NT2/D1 (cell line): Measurements from ENCODE around the gene GPRC5C.
"Not testable (repeated sequence)": the region's sequence is repeated elsewhere in the genome, so short reads cannot be mapped to it uniquely, and the experiment has no call there.

Experiments
- DNase-seq: peaks from one replicate; pipeline ENCODE4 v3.0.0-alpha.2; 2011; ENCODE audit warnings: low read depth, low spot score
- H3K27me3 ChIP-seq: 2 replicates; pipeline ENCODE4 v1.6.0; 2011; ENCODE audit warnings: mild to moderate bottlenecking; ENCODE audit not compliant: insufficient read length, insufficient read depth
- H3K36me3 ChIP-seq: 2 replicates; pipeline ENCODE4 v1.6.1; 2011; ENCODE audit warnings: mild to moderate bottlenecking, low read length, mixed read lengths; ENCODE audit not compliant: insufficient read depth, insufficient read length
- H3K4me1 ChIP-seq: 2 replicates; pipeline ENCODE4 v1.5.1; 2011; ENCODE audit not compliant: insufficient read depth, insufficient read length
- H3K4me3 ChIP-seq: 2 replicates; pipeline ENCODE4 v1.5.1; 2011; ENCODE audit warnings: low read depth; ENCODE audit not compliant: insufficient read length
- H3K9ac ChIP-seq: 2 replicates; pipeline ENCODE4 v1.6.0; 2011; ENCODE audit warnings: low read depth; ENCODE audit not compliant: insufficient read length
- H3K9me3 ChIP-seq: 2 replicates; pipeline ENCODE4 v1.5.1; 2011; ENCODE audit warnings: mild to moderate bottlenecking, low read length; ENCODE audit not compliant: insufficient read depth
- SUZ12 ChIP-seq: IDR thresholded peaks from 2 replicates; pipeline ENCODE4 v1.6.1; 2011; ENCODE audit not compliant: insufficient read length, insufficient read depth; ENCODE audit errors: extremely low read depth
- YY1 ChIP-seq: IDR thresholded peaks from 2 replicates; pipeline ENCODE4 v1.6.1; 2011; ENCODE audit not compliant: insufficient read length, insufficient read depth
- ZNF274 ChIP-seq: IDR thresholded peaks from 2 replicates; pipeline ENCODE4 v1.6.1; 2011; ENCODE audit warnings: mild to moderate bottlenecking, low read depth, low read length

Gene GPRC5C

DNA sequence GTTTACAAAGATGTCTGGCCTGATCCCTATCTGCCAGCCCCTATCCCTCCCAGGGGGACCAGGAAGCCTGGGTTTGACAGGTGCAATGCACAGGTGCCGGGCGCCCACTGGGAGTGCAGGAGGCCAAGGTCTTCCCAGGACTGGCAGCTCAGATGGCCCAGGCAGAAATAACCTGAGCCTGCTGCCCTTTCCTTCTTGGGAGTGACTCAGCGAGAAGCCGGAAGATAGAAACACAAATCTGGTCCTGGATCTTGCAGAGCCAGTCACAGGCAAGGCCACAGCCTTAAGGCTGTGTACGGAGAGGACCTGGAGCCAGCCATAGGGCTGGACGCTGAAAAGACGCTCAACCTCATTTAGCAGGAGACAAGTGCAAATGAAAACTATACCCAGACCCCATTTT is 36.9 kb upstream of the GPRC5C start:
- no peak for TF ChIP-seq YY1
- Histone ChIP-seq H3K9me3 (no peaks in the 10 kb centered on the region), H3K36me3 (no peaks in the 10 kb centered on the region), H3K4me1 (peaks cover 7% of the 10 kb centered on the region), H3K27me3 (no peaks in the 10 kb centered on the region), H3K9ac (no peak overlapping the region), H3K4me3 (no peak overlapping the region)
- DNase-seq, result no peak

- H3K9ac ChIP-seq, result no peak overlapping the region
- no peaks in the 10 kb centered on the region for H3K9me3 ChIP-seq
- DNase-seq, result no peak
- H3K36me3 ChIP-seq, result no peaks in the 10 kb centered on the region
- H3K4me1 ChIP-seq, result peaks cover 7% of the 10 kb centered on the region
- no peak overlapping the region for H3K4me3 ChIP-seq
- H3K27me3 ChIP-seq, result no peaks in the 10 kb centered on the region
- no peak for TF ChIP-seq YY1
- no peak for TF ChIP-seq ZNF274
- TF ChIP-seq SUZ12, result no peak
Measured at GRCh38 chr17:74396567-74396966, 35.3 kb upstream of the GPRC5C start.

DNA sequence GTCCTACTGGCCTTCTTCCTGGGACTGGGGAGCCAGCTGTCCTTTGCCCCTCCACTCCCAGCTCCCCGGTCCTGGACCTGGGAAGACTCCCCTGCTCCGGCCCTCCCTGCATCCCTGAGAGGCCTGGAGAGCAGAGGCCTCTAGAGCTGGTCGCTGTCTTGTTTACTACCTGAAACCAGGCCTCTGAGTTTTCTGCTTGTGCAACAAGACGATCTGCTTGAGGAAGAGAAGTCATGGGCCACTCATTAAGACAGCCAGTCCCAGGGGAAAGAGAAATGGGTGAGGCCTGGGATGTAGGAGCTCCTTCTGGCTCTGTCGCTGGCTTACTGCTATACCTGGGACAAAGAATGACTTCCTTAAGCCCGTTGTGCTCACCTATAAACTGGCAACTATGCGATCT is 29.8 kb upstream of the GPRC5C start:
- Histone ChIP-seq H3K9ac (no peak overlapping the region), H3K4me1 (peaks cover 13% of the 10 kb centered on the region), H3K9me3 (no peaks in the 10 kb centered on the region), H3K4me3 (no peak overlapping the region), H3K27me3 (no peaks in the 10 kb centered on the region), H3K36me3 (no peaks in the 10 kb centered on the region)
- TF ChIP-seq SUZ12 (no peak), YY1 (no peak), ZNF274 (no peak)
- DNase-seq, result no peak

DNA sequence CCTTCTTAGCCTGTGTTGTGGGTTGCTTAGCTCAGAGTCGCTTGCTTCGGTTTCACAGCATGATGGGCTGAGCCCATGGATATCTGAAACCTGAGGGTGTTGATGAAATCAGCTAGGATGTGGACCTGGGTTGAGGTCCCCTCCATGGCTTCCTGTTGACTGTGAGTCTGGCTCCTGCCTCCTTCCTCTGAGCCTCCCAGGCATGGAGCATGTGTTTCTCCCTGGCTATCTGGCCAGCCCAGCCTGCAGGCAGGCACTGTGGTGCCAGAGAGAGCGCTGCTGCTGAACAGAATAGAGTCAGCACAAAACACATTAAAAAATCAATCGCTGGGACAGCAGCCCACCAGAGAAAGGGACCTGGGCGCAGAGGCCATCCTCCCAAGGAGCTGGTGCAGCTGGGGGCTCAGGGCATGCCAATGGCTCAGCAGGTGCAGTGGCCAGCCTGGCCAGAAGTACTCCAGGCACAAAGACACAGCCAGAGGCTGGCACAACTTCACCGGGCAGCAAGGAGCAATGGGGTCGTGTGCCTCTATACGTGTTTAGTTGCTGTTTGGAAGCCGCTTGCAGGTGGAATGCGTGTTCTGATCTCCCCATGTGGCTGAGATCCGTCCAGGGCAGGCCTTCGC is 28.3 kb upstream of the GPRC5C start:
- no peak for TF ChIP-seq YY1
- TF ChIP-seq SUZ12, result no peak
- no peak for TF ChIP-seq ZNF274
- peak overlapping the region; percentile 7 for H3K9ac ChIP-seq
- DNase-seq, result no peak
- no peaks in the 10 kb centered on the region for H3K36me3 ChIP-seq
- H3K9me3 ChIP-seq, result no peaks in the 10 kb centered on the region
- no peak overlapping the region for H3K4me3 ChIP-seq
- H3K4me1 ChIP-seq, result peaks cover 13% of the 10 kb centered on the region
- H3K27me3 ChIP-seq, result no peaks in the 10 kb centered on the region

DNA sequence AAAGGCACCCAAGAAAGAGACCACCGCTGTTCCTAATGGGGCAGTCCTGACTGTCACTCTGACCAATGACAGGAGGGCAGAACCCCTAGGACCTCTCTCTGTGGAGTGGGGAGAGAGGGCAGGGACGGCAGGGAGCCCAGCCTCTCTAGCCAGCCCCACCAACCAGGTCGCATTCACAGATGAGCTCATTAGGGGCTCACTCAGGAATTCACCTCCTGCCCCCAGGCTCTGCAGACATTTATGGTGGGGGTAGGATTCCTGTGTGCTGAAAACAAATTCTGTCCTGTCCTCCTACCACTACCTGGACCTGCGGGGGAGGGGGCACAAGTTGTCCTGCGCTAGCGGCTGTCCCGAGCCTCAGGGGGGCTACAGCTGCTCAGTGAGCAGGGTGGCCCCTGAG is 27.7 kb upstream of the GPRC5C start:
- H3K4me1 ChIP-seq, result peaks cover 13% of the 10 kb centered on the region
- peak; percentile 47 for DNase-seq
- H3K4me3 ChIP-seq, result peak overlapping the region; percentile 16
- no peaks in the 10 kb centered on the region for H3K9me3 ChIP-seq
- H3K9ac ChIP-seq, result peak overlapping the region; percentile 71
- H3K36me3 ChIP-seq, result no peaks in the 10 kb centered on the region
- TF ChIP-seq ZNF274 (no peak), SUZ12 (no peak), YY1 (no peak)
- no peaks in the 10 kb centered on the region for H3K27me3 ChIP-seq

DNA sequence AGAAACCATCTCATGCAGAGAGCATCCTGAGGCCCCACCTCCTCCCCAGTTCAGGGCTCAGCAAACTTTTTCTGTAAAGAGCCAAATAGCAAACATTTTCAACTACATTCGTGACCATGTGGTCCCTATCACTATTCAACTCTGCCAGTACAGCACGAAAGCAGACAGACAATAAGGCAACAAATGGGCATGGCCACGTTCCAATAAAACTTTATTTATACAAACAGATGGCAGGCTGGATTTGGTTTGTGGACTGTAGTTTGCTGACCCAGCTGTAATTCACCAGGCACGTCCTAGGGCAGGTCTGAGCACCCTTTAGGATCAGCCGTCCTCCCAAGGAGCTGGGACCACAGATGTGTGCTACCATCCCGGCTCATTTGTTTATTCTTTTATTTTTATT is 27.1 kb upstream of the GPRC5C start:
- peak overlapping the region; percentile 71 for H3K9ac ChIP-seq
- H3K36me3 ChIP-seq, result no peaks in the 10 kb centered on the region
- no peaks in the 10 kb centered on the region for H3K9me3 ChIP-seq
- DNase-seq, result no peak
- H3K4me1 ChIP-seq, result peaks cover 15% of the 10 kb centered on the region
- TF ChIP-seq ZNF274, result no peak
- TF ChIP-seq YY1, result no peak
- no peak for TF ChIP-seq SUZ12
- peak overlapping the region; percentile 16 for H3K4me3 ChIP-seq
- H3K27me3 ChIP-seq, result no peaks in the 10 kb centered on the region

DNA sequence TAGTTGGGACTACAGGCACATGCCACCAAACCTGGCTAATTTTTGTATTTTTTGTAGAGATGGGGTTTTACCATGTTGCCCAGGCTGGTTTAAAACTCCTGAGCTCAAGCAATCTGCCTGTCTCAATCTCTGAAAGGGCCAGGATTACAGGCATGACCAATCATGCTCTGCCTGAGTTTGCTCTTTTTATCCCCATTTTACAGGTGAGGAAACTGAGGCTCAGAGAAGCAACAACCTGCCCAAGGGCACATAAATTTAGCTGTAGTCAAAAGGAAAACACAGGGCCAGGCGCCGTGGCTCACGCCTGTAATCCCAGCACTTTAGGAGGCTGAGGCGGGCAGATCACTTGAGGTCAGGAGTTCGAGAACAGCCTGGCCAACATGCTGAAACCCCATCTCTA is 26.6 kb upstream of the GPRC5C start:
- H3K4me1 ChIP-seq, result peaks cover 16% of the 10 kb centered on the region
- not testable (repeated sequence) for H3K9me3 ChIP-seq, H3K27me3 ChIP-seq, H3K4me3 ChIP-seq, H3K9ac ChIP-seq, H3K36me3 ChIP-seq, DNase-seq

GRCh38 chr17:74407384-74407783 is 24.5 kb upstream of the GPRC5C start:
- Histone ChIP-seq H3K9ac (no peak overlapping the region), H3K27me3 (no peaks in the 10 kb centered on the region), H3K4me1 (peaks cover 16% of the 10 kb centered on the region), H3K36me3 (no peaks in the 10 kb centered on the region), H3K4me3 (no peak overlapping the region), H3K9me3 (no peaks in the 10 kb centered on the region)
- TF ChIP-seq ZNF274 (no peak), SUZ12 (no peak), YY1 (no peak)
- no peak for DNase-seq
